Spleen (tissue), 13 donors: ENCODE results near the gene ADAM23. TPM values are rescaled to one million over a fixed set of nuclear protein-coding genes. Genes with fewer than 3 reads are reported as not detected.
"Not testable (repeated sequence)": the region's sequence is repeated elsewhere in the genome, so short reads cannot be mapped to it uniquely, and the experiment has no call there.

ENCODE experiments used
- DNase-seq: peaks from one replicate; pipeline ENCODE4 v3.0.0-alpha.2; 2020
- H3K27ac ChIP-seq, 8 donors: fragments of 200-600 bp; sonication (generic) in 7 of 8; 1 replicate in 4 of 8; 2 replicates in 4 of 8; pipeline versions ENCODE4 v1.5.0 to v1.8.0; 2016 to 2021; ENCODE audit warnings: inconsistent platforms in 4 of 8, mild to moderate bottlenecking in 4 of 8, moderate library complexity in 1 of 8
- H3K27me3 ChIP-seq, 7 donors: fragments of 200-600 bp; sonication (generic) in 6 of 7; replicated peaks in 1 of 7; 1 replicate in 4 of 7; 2 replicates in 3 of 7; pipeline versions ENCODE4 v1.5.0 to v1.8.0; 2016 to 2021; ENCODE audit warnings: inconsistent platforms in 3 of 7, mild to moderate bottlenecking in 1 of 7
- H3K36me3 ChIP-seq, 6 donors: fragments of 200-600 bp; sonication (generic) in 5 of 6; 1 replicate in 4 of 6; 2 replicates in 2 of 6; pipeline versions ENCODE4 v1.5.0 to v1.8.0; 2016 to 2021; ENCODE audit warnings: inconsistent platforms in 2 of 6
- H3K4me1 ChIP-seq, 6 donors: fragments of 200-600 bp; sonication (generic) in 5 of 6; 1 replicate in 3 of 6; 2 replicates in 3 of 6; pipeline versions ENCODE4 v1.5.0 to v1.8.0; 2016 to 2021; ENCODE audit warnings: inconsistent platforms in 3 of 6
- H3K4me3 ChIP-seq, 8 donors: fragments of 200-600 bp; sonication (generic) in 7 of 8; 1 replicate in 4 of 8; 2 replicates in 4 of 8; pipeline versions ENCODE4 v1.5.0 to v1.8.0; 2016 to 2021; ENCODE audit warnings: inconsistent platforms in 4 of 8, mild to moderate bottlenecking in 4 of 8, moderate library complexity in 2 of 8
- H3K9me3 ChIP-seq, 8 donors: fragments of 200-600 bp; sonication (generic) in 7 of 8; 1 replicate in 4 of 8; 2 replicates in 4 of 8; pipeline versions ENCODE4 v1.5.0 to v1.8.0; 2016 to 2021; ENCODE audit warnings: inconsistent platforms in 4 of 8
- CTCF ChIP-seq, 11 experiments: fragments of 200-600 bp in 7 of 11; fragments of 450-650 bp in 4 of 11; sonication (generic) in 4 of 11; IDR thresholded peaks in 8 of 11; conservative IDR thresholded peaks in 3 of 11; 1 replicate in 7 of 11; 2 replicates in 4 of 11; pipeline versions ENCODE4 v1.4.0 to v1.8.0; 2016 to 2021; ENCODE audit warnings: antibody characterized with exemption in 11 of 11, inconsistent platforms in 4 of 11, mild to moderate bottlenecking in 1 of 11
- POLR2A ChIP-seq, 3 donors: fragments of 450-650 bp; IDR thresholded peaks; one replicate each; pipeline ENCODE4 v1.5.1; 2017; ENCODE audit warnings: antibody characterized with exemption in 3 of 3, mild to moderate bottlenecking in 1 of 3
- POLR2AphosphoS5 ChIP-seq, 3 donors: sonication (generic); formaldehyde crosslinking; IDR thresholded peaks; one replicate each; pipeline ENCODE4 v1.5.1; 2017; ENCODE audit warnings: antibody characterized with exemption in 3 of 3
- WGBS, 5 donors: extraction: QIAGEN DNeasy Blood & Tissue Kit in 3 of 5; methylation state at CpG; one replicate each; pipeline versions ENCODE4 v1.1.5 to v1.1.7; 2013 to 2018; 5-methylcytosine and 5-hydroxymethylcytosine counted together
- intact Hi-C: fragments of 100-400 bp; cut with DNase I; formaldehyde crosslinking; loops from one replicate; pipeline ENCODE4 v1.15.0; 2023; ENCODE audit warnings: low total_unique reads
- long read RNA-seq, 2 donors: transcript quantifications; one replicate each; lab custom pipeline, GENCODE V29; 2026
- polyA plus RNA-seq, 3 donors: library from polyadenylated mRNA; stranded (reverse); fragments of 200-250 nt; gene quantifications; one replicate each; pipeline ENCODE4 v1.2.1, GENCODE V29; 2013
- total RNA-seq, 7 donors: library from RNA; depleted of rRNA in 3 of 7; stranded (reverse); fragments of >200 nt in 3 of 7; fragmentation: NEBNext Ultra II Directional in 4 of 7; extraction: Animal tissue kit (Norgen Biotek cat#: 25700) in 4 of 7; gene quantifications; one replicate each; pipeline versions ENCODE4 v1.1.0 to v1.2.1, GENCODE V29; 2016 to 2021
- donor health status: healthy with polysubstance abuse.
- donor health status: DM: no; HTN: no; CAD: no; lungs with moderate emphysema.
- donor health status: DM: no; HTN: no; CAD: no.
- donor health status: Bipolar disorder and iron deficiency.
- donor health status: healthy.
- donor health status: DM: no; HTN: no; CAD: no.
- donor health status: DM: yes; HTN: yes; CAD: no.

ADAM23 gene, protein sequence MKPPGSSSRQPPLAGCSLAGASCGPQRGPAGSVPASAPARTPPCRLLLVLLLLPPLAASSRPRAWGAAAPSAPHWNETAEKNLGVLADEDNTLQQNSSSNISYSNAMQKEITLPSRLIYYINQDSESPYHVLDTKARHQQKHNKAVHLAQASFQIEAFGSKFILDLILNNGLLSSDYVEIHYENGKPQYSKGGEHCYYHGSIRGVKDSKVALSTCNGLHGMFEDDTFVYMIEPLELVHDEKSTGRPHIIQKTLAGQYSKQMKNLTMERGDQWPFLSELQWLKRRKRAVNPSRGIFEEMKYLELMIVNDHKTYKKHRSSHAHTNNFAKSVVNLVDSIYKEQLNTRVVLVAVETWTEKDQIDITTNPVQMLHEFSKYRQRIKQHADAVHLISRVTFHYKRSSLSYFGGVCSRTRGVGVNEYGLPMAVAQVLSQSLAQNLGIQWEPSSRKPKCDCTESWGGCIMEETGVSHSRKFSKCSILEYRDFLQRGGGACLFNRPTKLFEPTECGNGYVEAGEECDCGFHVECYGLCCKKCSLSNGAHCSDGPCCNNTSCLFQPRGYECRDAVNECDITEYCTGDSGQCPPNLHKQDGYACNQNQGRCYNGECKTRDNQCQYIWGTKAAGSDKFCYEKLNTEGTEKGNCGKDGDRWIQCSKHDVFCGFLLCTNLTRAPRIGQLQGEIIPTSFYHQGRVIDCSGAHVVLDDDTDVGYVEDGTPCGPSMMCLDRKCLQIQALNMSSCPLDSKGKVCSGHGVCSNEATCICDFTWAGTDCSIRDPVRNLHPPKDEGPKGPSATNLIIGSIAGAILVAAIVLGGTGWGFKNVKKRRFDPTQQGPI
- total RNA-seq (1 to 10 TPM in 2 of 7 donors, under 1 TPM in 5; 0.33 to 1.7 (median 0.86) TPM), polyA plus RNA-seq (1 to 10 TPM in 1 of 3 donors, under 1 TPM in 2; 0.32 to 2.2 (median 0.37) TPM)
- long read RNA-seq, donor 1, full-length matches to known transcripts = 1 of 1 reads
- long read RNA-seq, donor 1, partial matches to known transcripts = 0 of 1 reads
- long read RNA-seq, donor 1, other reads (novel, unspliced or antisense) = 0 of 1 reads
- long read RNA-seq, donor 2 = 0 reads

- no peaks in the 10 kb centered on the region for H3K9me3 ChIP-seq
- peaks cover 0 to 22% (median 15%) of the 10 kb centered on the region in 6 donors for H3K4me1 ChIP-seq
- H3K4me3 ChIP-seq = peak within 1 kb of the TSS; percentile 16 to 73 (median 36)
- peaks cover 2 to 100% (median 64%) of the 10 kb centered on the region in 7 donors for H3K27me3 ChIP-seq
- H3K27ac ChIP-seq = no peak within 1 kb of the TSS
- intact Hi-C loops = no loop called here
- H3K36me3 ChIP-seq = no peaks in the 10 kb centered on the region
- 1% methylated on average over 25 to 81 of the region's 81 CpGs for WGBS, 5 donors
- no peak for DNase-seq
- TF ChIP-seq POLR2AphosphoS5 (IDR thresholded peaks at IDR 0.05) (no peak), POLR2A (IDR thresholded peaks at IDR 0.05) (no peak)
Observed at GRCh38 chr2:206442833-206443734, at the start of gene ADAM23. Gene ADAM23, plus strand, starts transcription at chr2:206443532. Its CDS starts 335 bp downstream, at chr2:206443867.

- H3K4me1 ChIP-seq = no peaks in the 10 kb centered on the region
- H3K36me3 ChIP-seq = no peaks in the 10 kb centered on the region
- no peaks in the 10 kb centered on the region for H3K27me3 ChIP-seq
- no peak overlapping the region for H3K27ac ChIP-seq
- peaks cover 0 to 13% (median 4%) of the 10 kb centered on the region in 8 donors for H3K9me3 ChIP-seq
- TF ChIP-seq POLR2AphosphoS5 (IDR thresholded peaks at IDR 0.05) = no peak
- no peak for TF ChIP-seq CTCF (IDR thresholded peaks at IDR 0.05 in 8 of 11, conservative IDR thresholded peaks at IDR 0.05 in 3 of 11)
- no peak for TF ChIP-seq POLR2A (IDR thresholded peaks at IDR 0.05)
- WGBS, 5 donors = 76 to 89% (median 80%) methylated on average over 7 of the region's 7 CpGs
- DNase-seq = no peak
- intact Hi-C loops = no loop called here
- H3K4me3 ChIP-seq = no peak overlapping the region
Observed at GRCh38 chr2:206396211-206396610, 47.1 kb upstream of the ADAM23 start.

DNA sequence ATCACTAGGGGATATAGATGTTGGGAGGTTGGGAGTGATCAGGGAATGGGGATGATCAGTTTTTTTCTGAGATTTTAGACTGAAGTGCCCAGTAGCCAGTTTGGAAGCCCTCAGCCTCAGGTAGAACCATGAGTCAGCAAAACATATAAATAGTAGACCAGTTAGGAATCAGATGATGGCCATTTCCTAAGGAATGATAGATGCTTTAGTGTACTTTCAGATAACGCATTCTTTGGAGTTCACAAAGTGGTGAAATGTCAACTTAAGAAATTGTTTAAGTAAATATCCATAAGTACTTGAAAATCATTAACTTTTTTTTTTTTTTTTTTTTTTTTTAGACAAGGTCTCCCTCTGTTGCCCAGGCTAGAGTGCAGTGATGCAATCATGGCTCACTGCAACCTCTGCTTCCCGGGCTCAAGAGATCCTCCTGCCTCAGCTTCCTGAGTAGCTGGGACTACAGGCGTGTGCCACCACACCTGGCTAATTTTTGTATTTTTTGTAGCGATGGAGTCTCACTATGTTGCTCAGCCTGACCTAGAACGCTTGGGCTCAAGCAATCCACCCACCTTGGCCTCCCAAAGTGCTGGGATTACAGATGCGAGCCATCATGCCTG lies 40.3 kb upstream of the ADAM23 start:
- WGBS, 5 donors = 72 to 91% (median 80%) methylated on average over 6 of the region's 6 CpGs
- H3K4me1 ChIP-seq, H3K27me3 ChIP-seq, H3K27ac ChIP-seq, DNase-seq, H3K4me3 ChIP-seq, intact Hi-C loops, H3K36me3 ChIP-seq, H3K9me3 ChIP-seq: not testable (repeated sequence)

- 78 to 87% (median 81%) methylated on average over 11 of the region's 11 CpGs for WGBS, 5 donors
- DNase-seq = no peak
Observed at GRCh38 chr2:206408323-206409320, 34.7 kb upstream of the ADAM23 start.

More at GRCh38 chr2:206408323-206409320, 34.7 kb upstream of the ADAM23 start:
- no peak overlapping the region for H3K27ac ChIP-seq
- no peak for TF ChIP-seq POLR2AphosphoS5 (IDR thresholded peaks at IDR 0.05)
- TF ChIP-seq CTCF (IDR thresholded peaks at IDR 0.05 in 8 of 11, conservative IDR thresholded peaks at IDR 0.05 in 3 of 11) = no peak
- TF ChIP-seq POLR2A (IDR thresholded peaks at IDR 0.05) = no peak
- no peaks in the 10 kb centered on the region for H3K27me3 ChIP-seq
- H3K36me3 ChIP-seq = no peaks in the 10 kb centered on the region
- peaks cover 0 to 15% (median 9%) of the 10 kb centered on the region in 8 donors for H3K9me3 ChIP-seq
- H3K4me1 ChIP-seq = no peaks in the 10 kb centered on the region
- no peak overlapping the region for H3K4me3 ChIP-seq
- intact Hi-C loops = no loop called here
